GM12878 (cell line): ENCODE data around the gene ADSS2. TPM values are rescaled to one million over a fixed set of nuclear protein-coding genes. Genes with fewer than 3 reads are reported as not detected.

ENCODE experiments used
- ATAC-seq: fragments of 200-7000 bp; cut with Tn5 transposase; 3 replicates; pipeline ENCODE4 v1.9.1; 2020; ENCODE audit warnings: mild to moderate bottlenecking, moderate library complexity
- BruUV-seq: library from RNA; stranded (reverse); fragments of 400-500 nt; replicated peaks from 2 replicates; lab custom pipeline; 2021; lab: Mats Ljungman, UMichigan
- CTCF ChIA-PET: fragments of 300-600 bp; sonication (Branson Sonifier 250); formaldehyde crosslinking; extraction: SDS; loops from one replicate; lab custom pipeline; 2021; ENCODE audit warnings: inconsistent platforms; lab: Yijun Ruan, JAX
- POLR2A ChIA-PET: fragments of 350-600 bp; formaldehyde crosslinking; extraction: SDS; loops from one replicate; lab custom pipeline; 2021; ENCODE audit warnings: inconsistent platforms; lab: Charles Lee
- RAD21 ChIA-PET: fragments of 300-600 bp; sonication (Branson Sonifier 250); formaldehyde crosslinking; loops from one replicate; lab custom pipeline; 2023; ENCODE audit warnings: antibody characterized with exemption; ENCODE audit not compliant: unreplicated experiment; lab: Charles Lee
- SMC1A ChIA-PET: fragments of 300-600 bp; sonication (Branson Sonifier 250); formaldehyde crosslinking; loops from one replicate; lab custom pipeline; 2023; ENCODE audit not compliant: unreplicated experiment, uncharacterized antibody; lab: Charles Lee
- DNase-seq: peaks from one replicate; pipeline ENCODE4 v3.0.0-alpha.2; 2011; ENCODE audit warnings: low read depth, low spot score
- FAIRE-seq: peaks from 3 replicates; lab custom pipeline; 2011; peaks lifted over from hg19 to GRCh38; lab: Jason Lieb, UNC
- H2AFZ ChIP-seq: 2 replicates; pipeline ENCODE4 v1.6.0; 2011; ENCODE audit warnings: low read depth, low read length, control low read depth; ENCODE audit not compliant: control insufficient read depth
- H3K27ac ChIP-seq: 2 replicates; pipeline ENCODE4 v1.5.1; 2011; ENCODE audit warnings: control low read depth; ENCODE audit not compliant: control insufficient read depth, insufficient read depth
- H3K27me3 ChIP-seq, 2 experiments: replicated peaks in 1 of 2; 2 replicates each; pipeline versions ENCODE4 v1.6.0 to v1.6.1; 2011; ENCODE audit warnings: low read length in 1 of 2; ENCODE audit not compliant: control insufficient read depth in 2 of 2, insufficient read depth in 2 of 2
- H3K36me3 ChIP-seq, 2 experiments: 2 replicates each; pipeline ENCODE4 v1.5.1; 2011; ENCODE audit warnings: low read length in 1 of 2; ENCODE audit not compliant: control insufficient read depth in 2 of 2, insufficient read depth in 2 of 2
- H3K4me1 ChIP-seq: 2 replicates; pipeline ENCODE4 v1.6.1; 2011; ENCODE audit warnings: mild to moderate bottlenecking, low read length, moderate library complexity, mixed read lengths; ENCODE audit not compliant: control insufficient read depth, insufficient read depth
- H3K4me2 ChIP-seq: 2 replicates; pipeline ENCODE4 v1.6.0; 2011; ENCODE audit warnings: control low read depth; ENCODE audit not compliant: control insufficient read depth, insufficient read depth
- H3K4me3 ChIP-seq: fragments of 200-600 bp; sonication (generic); 2 replicates; pipeline ENCODE4 v1.5.1; 2016
- H3K79me2 ChIP-seq: 2 replicates; pipeline ENCODE4 v1.6.0; 2011; ENCODE audit warnings: low read length; ENCODE audit not compliant: control insufficient read depth, insufficient read depth
- H3K9ac ChIP-seq: 2 replicates; pipeline ENCODE4 v1.8.0; 2011; ENCODE audit warnings: low read length, control low read depth, mixed read lengths; ENCODE audit not compliant: control insufficient read depth, insufficient read depth
- H3K9me3 ChIP-seq: replicated peaks from 3 replicates; pipeline ENCODE4 v1.5.1; 2011; ENCODE audit warnings: mild to moderate bottlenecking, low read length; ENCODE audit not compliant: control insufficient read depth, insufficient read depth
- H4K20me1 ChIP-seq: 2 replicates; pipeline ENCODE4 v1.6.0; 2011; ENCODE audit not compliant: control insufficient read depth, insufficient read depth
- MTA3 ChIP-seq: IDR thresholded peaks from 2 replicates; pipeline ENCODE4 v1.6.1; 2012; ENCODE audit warnings: low read length, inconsistent platforms, borderline replicate concordance
- MYC ChIP-seq: IDR thresholded peaks from 2 replicates; pipeline ENCODE4 v1.6.1; 2011; ENCODE audit warnings: mild to moderate bottlenecking, low read length, moderate library complexity, inconsistent platforms; ENCODE audit not compliant: insufficient read depth, insufficient replicate concordance, insufficient read length, severe bottlenecking
- RUNX3 ChIP-seq: IDR thresholded peaks from 2 replicates; pipeline ENCODE4 v1.6.1; 2012; ENCODE audit warnings: low read length, inconsistent platforms
- SIN3A ChIP-seq: IDR thresholded peaks from 2 replicates; pipeline ENCODE4 v1.6.1; 2012; ENCODE audit warnings: low read depth, low read length, improper control_type of control experiment
- SMAD1 ChIP-seq: fragments of 450-650 bp; IDR thresholded peaks from 2 replicates; pipeline ENCODE4 v1.6.1; 2018; ENCODE audit warnings: mild to moderate bottlenecking, low read depth; ENCODE audit not compliant: partially characterized antibody
- SMC3 ChIP-seq: IDR thresholded peaks from 2 replicates; pipeline ENCODE4 v1.6.1; 2011; ENCODE audit warnings: low read length, improper control_type of control experiment, borderline replicate concordance
- STAT1 ChIP-seq: fragments of 450-650 bp; conservative IDR thresholded peaks from 2 replicates; pipeline ENCODE4 v1.6.1; 2014; ENCODE audit warnings: antibody characterized with exemption, mild to moderate bottlenecking
- YBX1 ChIP-seq: fragments of 450-650 bp; IDR thresholded peaks from 2 replicates; pipeline ENCODE4 v1.6.1; 2016; ENCODE audit warnings: antibody characterized with exemption
- ZBED1 ChIP-seq: IDR thresholded peaks from 2 replicates; pipeline ENCODE4 v1.6.1; 2016; ENCODE audit warnings: borderline replicate concordance
- WGBS: methylation state at CpG from one replicate; pipeline ENCODE4 v1.1.6; 2016; ENCODE audit warnings: low lambda C conversion rate; ENCODE audit not compliant: insufficient replicate concordance, insufficient coverage; ENCODE audit errors: missing lambda C conversion rate; 5-methylcytosine and 5-hydroxymethylcytosine counted together
- in situ Hi-C: fragments of 300-500 bp; cut with MboI; formaldehyde crosslinking; loops from 9 replicates; pipeline ENCODE4 v1.14.3; 2018; ENCODE audit warnings: mixed read lengths
- intact Hi-C: fragments of 100-400 bp; cut with micrococcal nuclease; formaldehyde crosslinking; loops from one replicate; pipeline ENCODE4 v1.14.2; 2022; ENCODE audit not compliant: unreplicated experiment
- polyA plus RNA-seq, 11 experiments: library from polyadenylated mRNA; depleted of rRNA in 4 of 11; unstranded in 6 of 11; stranded (reverse) in 5 of 11; fragments of >200 nt; fragmentation: Nextera tagmentation in 4 of 11; fragmentation: Illumina TruSeq in 1 of 11; extraction: Ambion mirVana in 4 of 11; extraction: Trizol in 1 of 11; gene quantifications; 1 replicate in 1 of 11; 2 replicates in 10 of 11; pipeline versions ENCODE4 v1.2.1 to v1.2.3, GENCODE V29; 2011 to 2016; ENCODE audit warnings: inconsistent platforms in 2 of 11, missing spikeins in 2 of 11, low read depth in 1 of 11
- total RNA-seq, 4 experiments: library from RNA; depleted of rRNA in 3 of 4; stranded (reverse); fragments of >200 nt in 3 of 4; fragmentation: Illumina TruSeq in 1 of 4; extraction: Trizol in 1 of 4; gene quantifications; 2 replicates each; pipeline versions ENCODE4 v1.2.1 to v1.2.3, GENCODE V29; 2013 to 2021
- TF ChIP-seq, protein P1 (sequence below): fragments of 450-650 bp; IDR thresholded peaks from 2 replicates; pipeline ENCODE4 v1.6.1; 2016; ENCODE audit warnings: mild to moderate bottlenecking, moderate library complexity, borderline replicate concordance
- TF ChIP-seq, protein P2 (sequence below): fragments of 450-650 bp; IDR thresholded peaks from 2 replicates; pipeline ENCODE4 v1.6.1; 2017; ENCODE audit warnings: antibody characterized with exemption, mild to moderate bottlenecking, moderate library complexity

ADSS2 gene
- total and polyA plus RNA-seq, 10 of the 15 experiments (the other 5 are each of a cell fraction or from before 2014, with no cell fraction given): 8.1 to 49.3 (median 40.6) TPM

DNA sequence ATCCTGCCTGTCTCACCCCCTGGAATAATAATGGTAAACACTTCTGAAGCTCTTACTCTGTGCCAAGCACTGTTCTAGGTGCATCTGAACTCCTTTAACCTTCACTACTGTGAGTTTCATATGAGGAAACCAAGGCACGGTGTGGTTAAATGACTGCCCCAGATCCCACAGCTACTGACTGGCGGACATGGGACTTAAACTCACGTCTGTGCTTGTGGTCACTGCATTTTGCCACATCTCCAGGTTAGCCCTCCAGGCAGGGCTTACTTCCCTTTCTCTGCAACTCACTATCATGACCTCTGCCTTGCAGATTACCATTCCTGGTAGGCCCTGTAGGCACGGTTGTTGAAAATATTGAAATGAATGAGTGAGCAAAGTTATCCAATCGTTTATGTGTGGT is 83.4 kb downstream of the ADSS2 start (continued):
- TF ChIP-seq, protein P1, sequence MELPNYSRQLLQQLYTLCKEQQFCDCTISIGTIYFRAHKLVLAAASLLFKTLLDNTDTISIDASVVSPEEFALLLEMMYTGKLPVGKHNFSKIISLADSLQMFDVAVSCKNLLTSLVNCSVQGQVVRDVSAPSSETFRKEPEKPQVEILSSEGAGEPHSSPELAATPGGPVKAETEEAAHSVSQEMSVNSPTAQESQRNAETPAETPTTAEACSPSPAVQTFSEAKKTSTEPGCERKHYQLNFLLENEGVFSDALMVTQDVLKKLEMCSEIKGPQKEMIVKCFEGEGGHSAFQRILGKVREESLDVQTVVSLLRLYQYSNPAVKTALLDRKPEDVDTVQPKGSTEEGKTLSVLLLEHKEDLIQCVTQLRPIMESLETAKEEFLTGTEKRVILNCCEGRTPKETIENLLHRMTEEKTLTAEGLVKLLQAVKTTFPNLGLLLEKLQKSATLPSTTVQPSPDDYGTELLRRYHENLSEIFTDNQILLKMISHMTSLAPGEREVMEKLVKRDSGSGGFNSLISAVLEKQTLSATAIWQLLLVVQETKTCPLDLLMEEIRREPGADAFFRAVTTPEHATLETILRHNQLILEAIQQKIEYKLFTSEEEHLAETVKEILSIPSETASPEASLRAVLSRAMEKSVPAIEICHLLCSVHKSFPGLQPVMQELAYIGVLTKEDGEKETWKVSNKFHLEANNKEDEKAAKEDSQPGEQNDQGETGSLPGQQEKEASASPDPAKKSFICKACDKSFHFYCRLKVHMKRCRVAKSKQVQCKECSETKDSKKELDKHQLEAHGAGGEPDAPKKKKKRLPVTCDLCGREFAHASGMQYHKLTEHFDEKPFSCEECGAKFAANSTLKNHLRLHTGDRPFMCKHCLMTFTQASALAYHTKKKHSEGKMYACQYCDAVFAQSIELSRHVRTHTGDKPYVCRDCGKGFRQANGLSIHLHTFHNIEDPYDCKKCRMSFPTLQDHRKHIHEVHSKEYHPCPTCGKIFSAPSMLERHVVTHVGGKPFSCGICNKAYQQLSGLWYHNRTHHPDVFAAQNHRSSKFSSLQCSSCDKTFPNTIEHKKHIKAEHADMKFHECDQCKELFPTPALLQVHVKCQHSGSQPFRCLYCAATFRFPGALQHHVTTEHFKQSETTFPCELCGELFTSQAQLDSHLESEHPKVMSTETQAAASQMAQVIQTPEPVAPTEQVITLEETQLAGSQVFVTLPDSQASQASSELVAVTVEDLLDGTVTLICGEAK: no peak
- TF ChIP-seq ZBED1 (no peak), MTA3 (no peak), STAT1 (no peak), MYC (no peak), YBX1 (no peak)

DNA sequence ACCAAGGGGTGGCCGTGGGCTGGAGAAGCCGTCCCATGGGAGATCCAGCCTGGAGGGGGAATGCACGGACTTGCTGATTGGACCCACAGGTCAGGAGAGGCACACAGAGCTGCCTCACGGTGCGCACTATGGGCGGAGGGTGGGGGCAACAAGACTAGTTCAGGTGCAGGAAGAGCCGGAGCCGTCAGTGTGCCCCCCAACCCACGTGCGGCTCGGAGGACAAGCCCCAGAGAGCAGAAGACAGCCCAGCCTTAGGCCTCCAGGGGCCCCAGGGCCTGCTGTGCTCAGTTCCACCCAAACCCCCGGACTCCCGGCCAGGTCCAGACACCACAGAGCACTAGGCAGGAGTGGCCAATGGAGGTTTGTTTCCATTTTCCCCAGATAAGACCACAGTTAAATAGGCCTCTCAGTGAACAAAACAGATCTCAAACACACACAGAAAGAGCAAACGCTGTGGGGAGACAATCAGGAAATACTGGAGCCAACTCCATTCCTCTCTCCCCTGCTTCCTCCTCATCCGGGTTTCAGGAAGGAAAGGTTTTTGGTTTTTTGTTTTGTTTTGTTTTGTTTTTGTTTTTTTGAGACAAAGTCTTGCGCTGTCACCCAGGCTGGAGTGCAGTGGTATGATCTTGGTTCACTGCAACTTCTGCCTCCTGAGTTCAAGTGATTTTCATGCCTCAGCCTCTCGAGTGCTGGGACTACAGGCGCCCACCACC is 84.2 kb downstream of the ADSS2 start:
- Histone ChIP-seq H3K9me3 (peaks cover 5% of the 10 kb centered on the region; the same call in 2 of the 3 replicates), H3K36me3 (no peaks in the 10 kb centered on the region), H4K20me1 (no peaks in the 10 kb centered on the region), H3K79me2 (no peaks in the 10 kb centered on the region), H2AFZ (no peak overlapping the region), H3K4me3 (no peak overlapping the region), H3K9ac (no peak overlapping the region), H3K27me3 (no peaks in the 10 kb centered on the region), H3K27ac (no peak overlapping the region), H3K4me2 (no peak overlapping the region), H3K4me1 (peaks cover 7% of the 10 kb centered on the region)
- ChIA-PET RAD21 (no interaction called here), CTCF (no interaction called here), POLR2A (no interaction called here), SMC1A (no interaction called here)
- 85% methylated on average over 18 of the region's 18 CpGs for WGBS
- in situ Hi-C loops: no loop called here
- no TSS peak for BruUV-seq
- TF ChIP-seq RUNX3 (no peak), SMAD1 (no peak), SIN3A (no peak), SMC3 (no peak)
- TF ChIP-seq, protein P2, sequence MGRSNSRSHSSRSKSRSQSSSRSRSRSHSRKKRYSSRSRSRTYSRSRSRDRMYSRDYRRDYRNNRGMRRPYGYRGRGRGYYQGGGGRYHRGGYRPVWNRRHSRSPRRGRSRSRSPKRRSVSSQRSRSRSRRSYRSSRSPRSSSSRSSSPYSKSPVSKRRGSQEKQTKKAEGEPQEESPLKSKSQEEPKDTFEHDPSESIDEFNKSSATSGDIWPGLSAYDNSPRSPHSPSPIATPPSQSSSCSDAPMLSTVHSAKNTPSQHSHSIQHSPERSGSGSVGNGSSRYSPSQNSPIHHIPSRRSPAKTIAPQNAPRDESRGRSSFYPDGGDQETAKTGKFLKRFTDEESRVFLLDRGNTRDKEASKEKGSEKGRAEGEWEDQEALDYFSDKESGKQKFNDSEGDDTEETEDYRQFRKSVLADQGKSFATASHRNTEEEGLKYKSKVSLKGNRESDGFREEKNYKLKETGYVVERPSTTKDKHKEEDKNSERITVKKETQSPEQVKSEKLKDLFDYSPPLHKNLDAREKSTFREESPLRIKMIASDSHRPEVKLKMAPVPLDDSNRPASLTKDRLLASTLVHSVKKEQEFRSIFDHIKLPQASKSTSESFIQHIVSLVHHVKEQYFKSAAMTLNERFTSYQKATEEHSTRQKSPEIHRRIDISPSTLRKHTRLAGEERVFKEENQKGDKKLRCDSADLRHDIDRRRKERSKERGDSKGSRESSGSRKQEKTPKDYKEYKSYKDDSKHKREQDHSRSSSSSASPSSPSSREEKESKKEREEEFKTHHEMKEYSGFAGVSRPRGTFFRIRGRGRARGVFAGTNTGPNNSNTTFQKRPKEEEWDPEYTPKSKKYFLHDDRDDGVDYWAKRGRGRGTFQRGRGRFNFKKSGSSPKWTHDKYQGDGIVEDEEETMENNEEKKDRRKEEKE: no peak
- ATAC-seq (no peak), DNase-seq (no peak), FAIRE-seq (no peak)
- intact Hi-C loops: no loop called here
